ENCODE measurements around the gene HADH.
"Not testable (repeated sequence)": the region's sequence is repeated elsewhere in the genome, so short reads cannot be mapped to it uniquely, and the experiment has no call there.

The HADH gene

DNA sequence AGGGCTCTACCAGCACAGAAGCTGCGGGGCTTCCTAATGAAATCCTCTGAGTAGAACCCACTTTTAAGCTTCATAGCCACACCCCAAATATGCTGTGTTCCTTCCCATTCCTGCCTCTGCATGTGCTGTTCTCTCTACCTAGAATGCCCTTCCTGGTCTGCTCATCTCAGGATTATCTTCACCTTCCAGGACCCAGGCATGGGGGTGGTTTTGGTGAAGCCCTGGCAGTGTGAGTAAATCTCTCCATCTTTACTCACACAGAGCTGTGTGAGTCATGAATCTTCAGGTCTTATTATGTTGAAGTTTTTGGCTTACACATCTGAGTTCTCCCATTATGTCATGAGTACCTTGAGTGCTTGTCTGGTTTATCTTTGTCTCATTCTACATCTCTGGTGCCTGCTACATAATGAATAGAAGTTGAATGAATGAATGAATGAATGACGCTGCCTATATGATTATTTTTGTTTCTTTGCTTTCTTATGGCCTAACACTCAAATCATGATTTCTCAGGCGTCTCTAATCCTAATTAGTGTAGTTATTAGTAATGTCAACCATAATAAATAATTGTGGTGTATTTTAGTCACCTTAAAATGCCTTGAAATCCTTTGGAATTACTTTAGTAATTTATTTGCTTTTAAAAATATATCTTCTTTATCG, 41.9 kb downstream of the HADH start:
- no peak for DNase-seq (ENCODE audit: low read depth)

DNA sequence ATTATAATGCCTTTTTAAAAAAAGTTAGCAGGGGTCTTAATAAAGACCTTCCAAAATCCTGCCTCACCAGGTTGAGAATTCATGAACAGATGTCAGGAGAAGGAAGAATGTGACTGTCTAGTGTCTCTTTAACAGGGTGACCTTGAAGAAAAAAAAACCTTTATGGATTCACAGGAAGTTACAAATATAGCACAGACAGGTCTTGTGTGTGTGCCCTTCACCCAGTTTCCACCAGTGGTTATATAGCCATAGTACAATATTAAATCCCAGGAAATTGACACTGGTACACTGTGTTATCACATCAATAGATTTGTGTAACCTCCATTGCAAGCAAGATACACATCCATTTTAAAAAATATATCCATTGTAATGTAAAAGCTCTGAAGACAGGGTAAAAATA, 43.7 kb downstream of the HADH start:
- DNase-seq (ENCODE audit: low read depth) = no peak

DNA sequence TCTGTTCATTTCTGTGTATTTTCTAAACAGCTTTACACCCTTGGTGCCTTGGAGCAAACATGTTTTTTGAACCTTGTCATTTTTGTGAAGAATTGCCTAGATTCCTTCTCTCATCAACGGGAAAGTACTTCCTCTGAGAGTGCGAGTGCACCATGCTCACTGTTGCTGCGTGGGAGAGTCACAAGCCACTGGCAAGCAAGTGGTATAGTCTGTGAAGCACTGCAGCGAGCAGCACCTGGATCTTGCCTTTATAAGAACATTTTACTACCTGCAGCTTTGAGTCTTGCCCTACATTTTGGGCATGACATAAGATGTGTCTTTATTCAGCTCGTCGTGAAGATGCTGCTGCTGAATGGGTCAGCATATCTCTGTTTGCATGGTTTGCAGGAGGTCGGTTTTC, 44.9 kb downstream of the HADH start:
- DNase-seq (ENCODE audit: low read depth) = no peak

DNA sequence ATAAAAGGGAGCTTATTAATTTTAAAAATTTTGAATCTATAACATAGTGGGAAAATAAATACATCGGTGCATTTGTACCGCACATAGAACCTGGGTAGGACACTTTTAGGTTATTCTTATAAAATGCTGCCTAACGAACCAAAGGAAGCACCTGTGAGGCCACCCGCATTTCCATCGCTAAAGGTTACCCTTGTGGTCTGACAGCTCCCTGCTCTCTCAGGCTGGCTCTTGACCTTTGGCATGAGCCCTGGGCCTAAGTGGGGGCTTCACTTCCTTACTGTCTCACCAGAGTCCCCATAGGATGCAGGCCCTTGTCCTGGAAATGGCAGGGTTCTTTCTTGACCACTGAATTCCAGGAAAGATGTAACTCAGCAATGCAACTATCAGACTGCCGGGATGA, 46.0 kb downstream of the HADH start:
- DNase-seq (ENCODE audit: low read depth) = no peak

DNA sequence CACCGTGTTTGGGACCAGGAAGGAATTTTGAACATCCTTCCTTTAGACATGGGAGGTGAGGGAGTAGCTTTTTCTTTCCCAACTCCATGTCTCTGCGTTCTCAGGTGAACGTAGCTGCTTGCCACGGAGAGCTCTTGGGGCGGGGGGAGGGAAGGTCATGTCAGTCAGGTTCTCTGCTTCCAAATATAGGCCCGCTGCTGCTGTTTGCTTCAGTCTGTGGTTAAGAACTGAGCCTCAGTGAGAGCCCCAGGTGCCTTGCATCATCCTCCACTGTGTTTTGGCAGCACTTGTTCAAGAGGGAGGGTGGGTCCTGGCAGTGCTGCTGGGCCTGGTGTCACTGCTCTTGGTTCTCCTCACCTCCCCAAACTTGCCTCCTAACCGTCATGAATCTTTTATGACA, 46.5 kb downstream of the HADH start:
- DNase-seq (ENCODE audit: low read depth) = no peak

DNA sequence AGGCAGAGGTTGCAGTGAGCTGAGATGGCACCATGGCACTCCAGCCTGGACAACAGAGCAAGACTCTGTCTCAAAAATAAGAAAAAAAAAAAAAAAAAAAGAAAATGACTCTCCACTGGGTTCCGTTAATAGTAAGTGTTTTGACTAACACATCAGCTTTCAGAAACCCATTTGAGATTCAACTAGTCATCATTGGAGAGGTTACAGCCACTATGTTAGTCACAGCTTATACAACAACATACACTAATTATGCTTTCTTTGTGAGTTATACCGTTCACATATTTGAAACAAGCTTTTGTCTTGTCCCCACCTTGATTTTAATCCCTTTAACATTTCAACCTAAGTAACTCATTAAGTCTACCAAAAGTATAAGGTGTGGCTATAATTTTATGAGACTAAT, 48.2 kb downstream of the HADH start:
- DNase-seq (ENCODE audit: low read depth) = no peak

DNA sequence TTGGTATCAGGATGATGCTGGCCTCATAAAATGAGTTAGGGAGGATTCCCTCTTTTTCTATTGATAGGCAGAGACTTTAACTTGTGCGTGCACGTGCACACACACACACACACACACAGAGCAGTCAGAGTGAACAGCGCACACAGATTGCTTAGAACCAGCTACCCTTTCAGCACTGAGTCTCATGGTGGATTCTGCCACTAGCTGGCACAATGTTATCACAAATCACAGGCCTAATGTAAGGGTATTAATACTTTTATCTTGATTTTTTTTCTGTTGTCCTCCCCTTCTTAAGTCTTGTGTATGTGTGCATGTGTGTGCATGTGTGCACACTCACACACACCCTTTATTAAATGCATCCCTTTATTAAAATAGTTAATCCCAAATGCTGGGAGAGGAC, 53.2 kb downstream of the HADH start:
- no peak for DNase-seq (ENCODE audit: low read depth)

DNA sequence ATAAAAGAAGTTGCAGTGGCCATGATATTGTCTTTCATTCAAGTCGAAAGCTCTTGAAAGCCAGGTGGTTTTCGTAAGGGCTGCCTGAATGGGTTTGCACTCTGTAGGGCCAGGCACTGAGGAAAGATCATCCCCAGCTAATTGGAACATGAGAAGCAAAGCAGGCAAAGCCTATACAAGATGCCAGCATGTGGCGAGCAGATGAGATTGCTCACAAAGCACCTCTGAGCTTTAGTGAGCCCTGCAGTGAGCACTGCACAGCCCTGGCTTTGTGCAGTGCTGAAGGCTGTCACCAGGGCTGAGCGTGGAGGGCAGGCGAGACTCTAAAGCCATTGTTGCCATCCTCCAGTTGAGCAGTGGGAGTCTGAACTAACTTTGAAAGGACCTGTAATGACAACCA, 53.8 kb downstream of the HADH start:
- DNase-seq (ENCODE audit: low read depth) = no peak

DNA sequence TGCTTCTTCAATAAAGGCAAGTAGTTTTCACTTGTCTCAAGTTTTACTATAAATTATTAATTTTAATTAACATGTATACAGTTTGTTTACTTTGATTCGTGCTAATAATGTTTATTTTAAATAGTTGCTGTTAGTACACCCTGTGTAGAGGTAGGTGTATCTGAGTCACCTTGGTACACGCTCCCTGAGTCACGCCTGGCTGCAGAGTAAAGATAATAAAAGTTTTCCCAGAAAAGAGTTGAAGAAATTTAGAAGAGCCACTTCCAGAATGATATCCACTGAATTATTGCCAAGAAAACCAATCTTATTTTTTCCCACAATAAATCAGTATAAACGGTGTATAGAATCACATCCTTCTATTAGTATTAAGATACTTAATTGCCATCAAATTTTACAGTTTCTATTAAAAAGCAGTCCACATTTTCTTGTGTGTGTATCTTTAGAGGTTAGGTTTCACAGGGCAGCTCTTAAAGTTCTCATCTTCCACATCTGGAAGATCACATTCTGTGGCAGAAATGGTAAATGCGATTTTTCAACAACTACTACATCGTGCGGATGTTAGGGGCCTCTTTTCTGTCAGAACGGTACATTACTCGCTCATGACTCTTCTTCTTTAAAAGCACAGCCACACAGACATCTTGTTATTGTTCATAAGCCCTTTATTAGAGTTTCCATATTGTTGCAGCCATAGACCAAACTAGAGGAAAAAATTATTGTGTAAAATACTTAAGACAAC, 55.4 kb downstream of the HADH start:
- no peak for DNase-seq (ENCODE audit: low read depth)

DNA sequence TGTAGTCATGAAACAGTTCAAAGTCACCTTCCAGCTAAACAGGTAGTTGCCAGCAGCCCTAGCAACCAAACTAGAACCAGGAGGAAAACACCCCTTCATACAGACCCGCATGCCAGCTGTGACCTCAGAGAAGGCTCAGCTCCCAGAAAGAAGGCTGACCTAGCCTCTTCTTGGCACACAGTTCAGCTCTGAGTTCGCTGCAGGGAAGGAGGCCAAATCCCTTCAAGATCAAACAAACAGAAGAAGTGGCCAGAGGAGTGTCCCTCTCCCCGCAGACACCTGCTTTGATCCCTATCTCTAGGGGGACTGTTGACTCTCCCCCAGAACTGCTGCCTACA, 56.0 kb downstream of the HADH start:
- DNase-seq (ENCODE audit: low read depth) = no peak

DNA sequence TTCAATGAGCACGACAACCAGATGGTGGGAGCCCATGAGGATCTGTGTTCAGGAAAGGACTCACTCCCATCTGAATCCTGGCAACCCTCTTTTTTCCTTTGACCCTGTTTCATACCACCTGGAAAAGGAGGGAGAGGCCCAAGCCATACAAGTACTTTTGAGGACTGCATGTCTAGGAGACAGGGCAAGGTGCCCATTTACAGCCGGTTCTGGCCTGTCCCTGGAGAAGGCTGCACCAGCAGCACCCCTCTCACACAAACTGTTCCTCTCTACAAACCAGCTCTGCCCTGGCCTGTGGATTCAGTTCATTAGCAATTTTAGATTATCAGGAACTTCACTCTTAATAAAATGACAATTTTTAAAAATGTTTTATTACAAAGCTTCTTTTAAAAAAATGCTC, 57.5 kb downstream of the HADH start:
- DNase-seq (ENCODE audit: low read depth) = no peak

DNA sequence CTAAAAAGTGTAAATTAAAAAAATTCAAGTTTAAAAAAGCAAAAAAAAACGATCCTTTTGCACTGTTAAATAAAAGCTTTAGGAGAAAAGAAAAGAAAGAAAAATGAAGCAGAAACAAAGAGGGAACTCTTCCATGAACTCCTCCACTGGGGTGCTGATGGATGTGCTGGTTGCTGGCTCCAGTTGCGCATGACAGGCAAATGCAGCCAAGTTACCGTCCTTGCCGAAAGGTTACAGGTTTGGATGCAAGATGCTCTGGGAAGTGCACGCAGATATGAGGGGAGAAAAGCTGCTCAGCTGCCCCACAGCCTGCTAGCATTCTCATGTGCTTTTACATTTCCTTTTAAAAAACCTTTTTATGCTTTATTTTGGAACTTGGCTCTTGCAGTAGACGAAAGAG, 58.5 kb downstream of the HADH start:
- DNase-seq (ENCODE audit: low read depth) = no peak

DNA sequence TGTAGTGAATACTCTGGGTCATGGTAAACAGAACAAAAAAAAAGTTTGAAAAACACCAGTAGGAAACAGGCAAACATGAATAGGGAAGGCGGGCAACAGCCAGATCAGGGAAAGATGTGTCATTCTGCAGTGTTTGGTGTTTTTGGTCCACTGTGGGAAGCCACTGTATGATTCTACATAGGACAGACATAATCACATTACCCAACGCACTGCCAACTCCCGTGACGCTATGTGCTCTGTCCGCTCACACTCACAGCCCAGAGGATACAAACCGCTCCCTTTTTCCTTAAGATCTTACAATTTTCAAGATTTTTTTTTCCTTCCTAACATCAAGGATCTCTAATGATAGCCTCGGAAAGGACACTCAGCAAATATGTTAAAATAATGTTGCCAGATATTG, 59.3 kb downstream of the HADH start:
- DNase-seq (ENCODE audit: low read depth) = no peak

DNA sequence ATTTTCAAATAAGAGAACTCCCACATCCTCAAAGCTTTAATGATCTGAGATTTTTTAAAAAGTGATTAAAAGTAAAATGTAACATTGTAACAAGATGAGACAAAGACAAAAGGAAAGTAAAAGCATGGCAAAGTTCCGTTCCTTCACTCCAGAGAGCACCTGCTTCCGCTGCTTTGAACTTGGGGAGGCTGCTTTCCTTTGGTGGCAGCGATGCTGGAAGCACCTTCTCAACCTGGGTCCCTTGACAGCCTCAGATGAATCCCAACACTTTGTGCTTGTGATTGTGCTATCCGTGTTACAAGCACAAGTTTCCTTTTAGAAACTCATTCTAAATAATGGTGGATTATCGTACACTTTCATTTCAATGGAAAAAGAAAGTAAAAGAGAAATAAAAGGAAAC, 59.7 kb downstream of the HADH start:
- no peak for DNase-seq (ENCODE audit: low read depth)

DNA sequence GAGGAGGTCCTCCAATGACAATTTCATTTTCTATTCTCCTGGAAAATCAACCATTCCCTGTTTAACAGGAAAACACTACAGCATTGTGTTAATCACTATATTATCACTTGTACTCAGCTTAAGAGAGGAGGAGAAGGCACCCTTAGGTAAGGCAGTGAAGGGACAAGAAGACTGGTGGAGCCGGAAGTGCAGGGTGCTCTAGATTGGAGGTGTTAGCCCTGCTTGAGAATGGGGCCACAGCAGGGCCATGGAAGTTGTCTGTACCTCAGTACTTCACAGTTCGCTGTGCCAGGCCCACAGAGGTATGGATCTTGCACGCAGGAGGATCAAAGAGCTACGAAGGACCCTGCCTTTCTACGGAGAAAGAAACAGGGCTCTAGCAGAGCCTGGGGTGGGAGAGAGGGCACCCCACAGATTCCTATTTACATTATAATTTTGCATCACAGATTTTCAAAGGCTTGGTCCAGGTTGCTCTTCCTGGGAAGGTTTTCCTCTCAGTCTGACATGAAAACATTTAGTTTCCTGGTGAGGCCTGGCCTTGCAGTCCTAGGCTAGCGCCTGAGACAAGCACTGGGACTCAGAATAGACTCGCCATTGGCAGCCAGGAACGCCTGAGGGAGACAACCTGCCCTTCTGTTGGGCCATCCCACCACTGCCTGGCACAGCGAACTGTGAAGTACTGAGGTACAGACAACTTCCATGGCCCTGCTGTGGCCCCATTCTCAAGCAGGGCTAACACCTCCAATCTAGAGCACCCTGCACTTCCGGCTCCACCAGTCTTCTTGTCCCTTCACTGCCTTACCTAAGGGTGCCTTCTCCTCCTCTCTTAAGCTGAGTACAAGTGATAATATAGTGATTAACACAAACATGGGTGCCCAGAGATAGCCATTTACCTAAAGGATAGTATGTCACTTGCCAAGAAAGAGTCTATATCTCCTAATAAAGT, 60.8 kb downstream of the HADH start:
- not testable (repeated sequence) for DNase-seq (ENCODE audit: low read depth)

DNA sequence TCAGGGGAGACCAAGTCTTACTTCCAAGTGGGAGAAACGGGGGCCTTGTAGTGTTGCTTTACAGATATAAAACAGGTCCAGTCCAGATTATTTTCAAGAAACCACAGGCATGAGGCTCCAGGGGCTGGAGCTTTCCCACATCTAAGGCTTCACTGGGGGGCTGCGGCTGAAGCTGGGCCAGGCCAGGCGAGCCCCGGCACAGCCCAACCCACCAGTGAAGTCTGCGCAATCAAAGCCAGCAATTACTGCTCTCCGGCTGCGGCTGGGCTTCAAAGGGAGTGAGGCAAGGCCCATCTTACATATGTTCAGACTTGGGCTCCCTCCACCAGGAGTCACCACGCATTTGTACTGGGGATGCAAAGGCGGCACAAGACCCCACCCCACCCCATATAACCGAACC, 61.7 kb downstream of the HADH start:
- DNase-seq (ENCODE audit: low read depth) = no peak

DNA sequence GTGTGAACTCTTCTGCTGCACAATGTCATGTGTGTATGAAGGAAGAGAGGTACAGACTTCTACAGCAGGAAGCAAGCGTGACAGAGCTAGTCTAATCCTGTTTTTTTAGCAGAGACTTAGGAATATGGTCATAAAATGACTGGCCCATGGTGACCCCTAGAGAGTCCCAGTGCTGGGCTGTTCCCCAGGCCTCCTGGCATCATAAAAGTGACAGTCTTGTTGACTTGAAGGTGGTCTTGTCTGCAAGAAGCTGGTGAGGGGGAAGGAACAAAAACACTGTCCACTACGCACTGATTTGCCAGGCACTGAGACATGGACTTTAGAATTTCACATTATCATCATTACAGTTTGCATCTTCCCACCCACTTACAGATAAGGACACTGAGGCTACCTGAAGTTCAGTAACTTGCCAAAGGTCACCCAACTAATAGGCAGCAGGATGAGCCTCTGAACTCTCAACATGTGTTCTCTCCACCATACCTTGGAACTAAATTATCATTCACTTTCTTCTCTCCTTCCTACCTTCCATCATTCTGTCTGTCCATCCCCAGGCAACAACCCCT, 63.0 kb downstream of the HADH start:
- no peak for DNase-seq (ENCODE audit: low read depth)

DNA sequence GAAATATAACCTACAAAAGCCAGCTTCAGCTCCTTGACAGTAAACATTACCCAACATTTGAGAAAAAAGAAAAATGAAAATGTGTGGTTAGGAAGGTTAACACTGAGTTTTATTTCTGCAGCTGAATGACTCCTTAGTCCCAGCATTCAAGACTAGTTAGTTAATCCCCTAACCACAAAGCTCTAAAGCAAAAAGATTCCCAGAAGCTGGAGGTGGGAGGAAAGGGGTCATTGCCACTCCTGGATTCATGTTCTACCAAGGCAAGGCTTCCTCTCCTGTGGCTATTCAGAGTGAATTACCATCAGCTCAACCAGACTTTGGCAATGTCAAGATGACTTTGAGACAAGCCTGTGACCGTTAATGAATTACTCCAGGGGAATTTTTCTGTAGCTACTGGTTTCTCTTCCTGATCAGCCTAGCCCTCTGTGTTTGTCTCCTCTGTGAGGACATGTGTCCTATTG, 63.6 kb downstream of the HADH start:
- no peak for DNase-seq (ENCODE audit: low read depth)

DNA sequence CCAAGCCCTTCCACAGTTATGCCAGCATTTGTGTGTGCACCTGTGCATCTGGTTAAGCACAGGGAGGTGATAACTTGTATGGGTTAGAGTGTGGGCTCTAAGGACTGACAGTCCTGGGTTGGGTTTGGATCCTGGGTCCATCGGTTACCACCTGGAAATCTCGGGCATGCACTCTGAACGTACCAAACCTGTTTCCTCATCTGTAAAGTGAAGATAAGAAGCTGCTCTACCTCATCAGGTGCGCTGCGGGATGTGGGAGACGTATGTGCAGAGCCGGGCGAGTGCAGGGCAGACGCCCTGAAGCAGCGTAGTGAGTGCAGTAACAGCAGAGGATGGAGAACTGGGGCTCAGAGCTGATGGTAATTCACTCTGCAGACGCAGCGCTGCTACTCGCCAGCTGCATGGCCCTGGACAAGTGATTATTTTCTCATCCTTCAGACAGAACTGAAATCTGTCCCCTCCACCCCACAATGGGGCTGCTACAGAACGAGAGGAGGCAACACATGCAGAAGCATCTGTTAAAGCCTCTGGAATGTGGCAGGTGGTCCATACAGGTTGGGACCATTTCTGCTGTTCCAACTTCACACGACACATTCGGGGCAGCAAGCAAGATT, 64.4 kb downstream of the HADH start:
- DNase-seq (ENCODE audit: low read depth) = no peak

DNA sequence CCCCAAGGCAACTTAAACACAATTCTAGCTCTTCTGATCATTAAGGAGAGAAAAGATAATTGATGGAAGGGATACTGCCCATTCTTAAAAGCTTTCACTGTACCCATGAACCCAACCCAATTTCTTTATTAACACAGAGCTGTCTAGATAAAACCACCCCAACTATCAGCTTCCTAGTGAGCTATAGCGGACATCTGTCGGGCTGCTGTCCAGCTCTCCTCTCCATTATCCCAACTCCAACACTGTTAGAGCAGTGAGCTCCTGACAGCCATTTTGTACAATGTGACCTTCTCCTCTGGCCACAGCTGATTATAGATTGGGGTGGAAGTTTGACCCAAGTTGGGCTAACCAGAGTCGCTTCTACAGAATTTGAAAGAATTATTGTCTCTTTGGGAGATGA, 66.1 kb downstream of the HADH start:
- no peak for DNase-seq (ENCODE audit: low read depth)

DNA sequence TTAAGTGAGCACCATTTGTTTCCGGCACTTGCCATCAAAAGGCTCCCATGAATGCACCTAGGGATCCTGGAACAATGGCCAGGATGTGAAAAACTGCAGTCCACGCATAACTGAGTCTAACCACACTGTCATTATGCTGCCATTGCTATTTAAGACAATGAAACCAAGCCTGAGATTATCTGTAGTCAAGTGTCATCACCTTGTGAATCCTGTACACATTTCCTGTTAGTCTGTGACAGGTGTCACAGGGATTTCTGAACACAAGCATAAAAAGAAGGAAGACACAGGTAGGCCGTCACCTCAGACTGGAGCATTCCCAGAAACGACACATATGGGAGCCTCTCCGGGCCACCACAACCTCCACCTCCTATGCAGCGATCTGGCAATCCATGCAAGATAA, 66.7 kb downstream of the HADH start:
- no peak for DNase-seq (ENCODE audit: low read depth)
